ENCODE data around the gene TAT. TPM values are rescaled to one million over a fixed set of nuclear protein-coding genes. Genes with fewer than 3 reads are reported as not detected.

Gene TAT
- polyA plus RNA-seq, 3 donors, result not detected

DNA sequence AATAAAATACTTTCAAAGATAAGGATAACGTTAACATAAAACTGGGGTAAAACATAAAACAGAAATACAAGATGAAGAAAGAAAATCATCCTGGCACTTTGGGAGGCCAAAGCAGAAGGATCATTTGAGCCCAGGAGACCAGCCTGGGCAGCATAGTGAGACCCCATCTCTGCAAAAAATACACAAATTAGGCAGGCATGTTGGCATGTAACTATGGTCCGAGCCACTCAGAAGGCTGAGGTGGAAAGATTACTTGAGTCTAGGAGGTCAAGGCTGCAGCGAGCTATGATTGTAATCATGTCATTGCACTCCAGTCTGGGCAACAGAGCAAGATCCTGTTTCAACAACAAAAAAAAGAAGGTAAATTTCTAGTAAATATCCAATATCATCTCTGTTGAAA lies 19.6 kb downstream of the TAT start:
- Histone ChIP-seq H3K27me3 (ENCODE audit: control insufficient read depth in 2 of 2, insufficient read depth in 2 of 2, low read length in 2 of 2) (no peaks in the 10 kb centered on the region), H3K79me2 (ENCODE audit: insufficient read depth, low read length) (no peaks in the 10 kb centered on the region), H3K4me2 (replicated peaks; ENCODE audit: extremely low read depth, low read length, poor library complexity, severe bottlenecking) (no peak overlapping the region), H3K27ac (ENCODE audit: low read depth in 1 of 2, low read length in 2 of 2) (no peak overlapping the region), H3K4me3 (replicated peaks in 1 of 3; ENCODE audit: low read depth in 2 of 3, low read length in 3 of 3) (no peak overlapping the region), H3K9me3 (replicated peaks in 1 of 2; ENCODE audit: control insufficient read depth in 1 of 2, insufficient read depth in 1 of 2, low read length in 2 of 2) (peaks cover 11 to 17% of the 10 kb centered on the region in 2 donors), H3K36me3 (replicated peaks in 1 of 2; ENCODE audit: control insufficient read depth in 1 of 2, insufficient read depth in 2 of 2, low read length in 2 of 2) (no peaks in the 10 kb centered on the region), H3K4me1 (ENCODE audit: control insufficient read depth in 1 of 2, insufficient read depth in 2 of 2, low read length in 2 of 2) (peaks cover 12 to 18% of the 10 kb centered on the region in 2 donors), H2AFZ (ENCODE audit: insufficient read depth, low read depth, low read length, poor library complexity, severe bottlenecking) (no peak overlapping the region), H4K20me1 (ENCODE audit: insufficient read depth, low read length) (no peaks in the 10 kb centered on the region), H3K9ac (ENCODE audit: insufficient read depth, low read length, poor library complexity, severe bottlenecking) (no peak overlapping the region)
- Mint-ChIP-seq H3K4me1 (peaks cover 31% of the 10 kb centered on the region), H3K27me3 (ENCODE audit: low read depth in 3 of 3) (peaks cover under 1 to 16% (median 3%) of the 10 kb centered on the region in 3 donors), H3K9me3 (peaks cover 11 to 33% (median 20%) of the 10 kb centered on the region in 7 donors), H3K4me3 (no peak overlapping the region), H3K27ac (no peak overlapping the region), H3K36me3 (no peaks in the 10 kb centered on the region)
- no CpG with 5 or more reads among the region's 3 CpGs for WGBS (ENCODE audit: insufficient coverage)
- intact Hi-C loops (cut with micrococcal nuclease), result no loop called here
- TF ChIP-seq CTCF (IDR thresholded peaks at IDR 0.05), result no peak
- no peak for DNase-seq

DNA sequence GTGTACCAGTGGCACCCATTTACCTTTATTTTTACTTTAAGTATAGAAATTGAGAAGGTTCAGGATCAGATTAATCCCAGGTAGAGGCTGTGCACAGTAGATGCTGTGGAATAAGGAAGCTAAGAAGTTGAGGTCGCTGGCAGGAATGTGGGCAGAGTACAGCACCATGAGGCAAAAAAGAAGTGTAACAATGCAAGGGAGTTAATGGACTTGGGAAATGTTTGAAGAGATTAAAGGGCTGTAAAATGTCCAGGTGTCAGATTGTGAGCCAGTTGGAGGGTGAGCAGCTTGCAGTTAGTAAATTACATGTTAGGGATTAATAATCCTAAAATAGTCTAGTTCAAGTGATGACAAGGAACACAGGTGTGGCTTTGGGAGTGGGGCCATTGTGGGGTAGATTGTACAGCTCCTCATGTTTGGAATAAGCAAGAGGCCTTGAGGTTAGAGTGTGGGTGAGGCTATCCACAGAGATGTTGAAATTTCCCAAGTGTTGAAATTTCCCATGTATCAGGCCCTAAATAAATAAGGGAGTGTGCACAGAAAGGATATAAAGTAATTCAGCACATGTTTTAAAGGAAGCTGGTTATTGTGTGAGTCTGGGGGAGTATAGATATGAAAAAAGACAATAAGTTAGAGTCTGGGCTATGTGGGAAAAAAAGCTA lies 21.5 kb downstream of the TAT start:
- intact Hi-C loops (cut with micrococcal nuclease), result no loop called here
- Histone ChIP-seq H4K20me1 (ENCODE audit: insufficient read depth, low read length) (no peaks in the 10 kb centered on the region), H3K9me3 (replicated peaks in 1 of 2; ENCODE audit: control insufficient read depth in 1 of 2, insufficient read depth in 1 of 2, low read length in 2 of 2) (peaks cover 0 to 4% of the 10 kb centered on the region in 2 donors), H3K27me3 (ENCODE audit: control insufficient read depth in 2 of 2, insufficient read depth in 2 of 2, low read length in 2 of 2) (no peaks in the 10 kb centered on the region), H3K4me3 (replicated peaks in 1 of 3; ENCODE audit: low read depth in 2 of 3, low read length in 3 of 3) (no peak overlapping the region), H3K36me3 (replicated peaks in 1 of 2; ENCODE audit: control insufficient read depth in 1 of 2, insufficient read depth in 2 of 2, low read length in 2 of 2) (no peaks in the 10 kb centered on the region), H3K79me2 (ENCODE audit: insufficient read depth, low read length) (no peaks in the 10 kb centered on the region), H3K4me2 (replicated peaks; ENCODE audit: extremely low read depth, low read length, poor library complexity, severe bottlenecking) (no peak overlapping the region), H3K9ac (ENCODE audit: insufficient read depth, low read length, poor library complexity, severe bottlenecking) (no peak overlapping the region), H3K4me1 (ENCODE audit: control insufficient read depth in 1 of 2, insufficient read depth in 2 of 2, low read length in 2 of 2) (peaks cover 12 to 18% of the 10 kb centered on the region in 2 donors), H2AFZ (ENCODE audit: insufficient read depth, low read depth, low read length, poor library complexity, severe bottlenecking) (peak overlapping the region; percentile 11), H3K27ac (ENCODE audit: low read depth in 1 of 2, low read length in 2 of 2) (no peak overlapping the region)
- peaks cover 3 to 14% (median 13%) of the 10 kb centered on the region in 3 donors for H3K27me3 Mint-ChIP-seq (ENCODE audit: low read depth in 3 of 3)
- no peaks in the 10 kb centered on the region for H3K36me3 Mint-ChIP-seq
- no peak for TF ChIP-seq CTCF (IDR thresholded peaks at IDR 0.05)
- 67% methylated on average over 1 of the region's 1 CpG for WGBS (ENCODE audit: insufficient coverage)
- H3K9me3 Mint-ChIP-seq, result peaks cover 2 to 19% (median 8%) of the 10 kb centered on the region in 7 donors
- no peak for DNase-seq
- peak overlapping the region in 1 of 2 donors; percentile 32 for H3K4me3 Mint-ChIP-seq
- H3K4me1 Mint-ChIP-seq, result peaks cover 27% of the 10 kb centered on the region
- H3K27ac Mint-ChIP-seq, result peak overlapping the region in 1 of 7 donors; percentile 0

Data from CD14-positive monocyte (primary cell).